GM23338 (cell line): ENCODE results near the gene IGFBPL1.

ENCODE experiments used
- CREB1 ChIP-seq: fragments of 250-450 bp; sonication (Bioruptor Pico); IDR thresholded peaks from 2 replicates; pipeline ENCODE4 v1.5.0; 2020; ENCODE audit warnings: low read depth, mild to moderate bottlenecking, moderate library complexity
- CTCF ChIP-seq, 2 experiments: fragments of 200-600 bp in 1 of 2; sonication (generic) in 1 of 2; conservative IDR thresholded peaks; 2 replicates each; pipeline versions ENCODE4 v1.5.1 to v1.6.1; 2016 to 2017; ENCODE audit warnings: antibody characterized with exemption in 2 of 2, low read depth in 2 of 2, mild to moderate bottlenecking in 2 of 2, moderate library complexity in 1 of 2
- ETS1 ChIP-seq: IDR thresholded peaks from 2 replicates; pipeline ENCODE4 v1.6.1; 2016; ENCODE audit warnings: antibody characterized with exemption
- EZH2 ChIP-seq: fragments of 200-600 bp; sonication (generic); IDR thresholded peaks from one replicate; pipeline ENCODE4 v1.8.0; 2017; ENCODE audit warnings: antibody characterized with exemption, mild to moderate bottlenecking, low read depth; ENCODE audit not compliant: unreplicated experiment
- EZH2phosphoT487 ChIP-seq: fragments of 200-600 bp; sonication (generic); IDR thresholded peaks from one replicate; pipeline ENCODE4 v1.8.1; 2018; ENCODE audit warnings: antibody characterized with exemption; ENCODE audit not compliant: unreplicated experiment
- POLR2AphosphoS5 ChIP-seq: IDR thresholded peaks from 2 replicates; pipeline ENCODE4 v1.6.1; 2016; ENCODE audit warnings: antibody characterized with exemption, low read depth
- REST ChIP-seq: IDR thresholded peaks from one replicate; pipeline ENCODE4 v1.6.1; 2018; ENCODE audit warnings: antibody characterized with exemption; ENCODE audit not compliant: unreplicated experiment
- STAT1 ChIP-seq: IDR thresholded peaks from one replicate; pipeline ENCODE4 v1.6.1; 2016; ENCODE audit warnings: antibody characterized with exemption; ENCODE audit not compliant: unreplicated experiment
- ZNF462 ChIP-seq: fragments of 250-450 bp; sonication (Bioruptor Pico); IDR thresholded peaks from 2 replicates; pipeline ENCODE4 v1.5.0; 2020; ENCODE audit warnings: mild to moderate bottlenecking, moderate library complexity

- TF ChIP-seq CTCF (conservative IDR thresholded peaks at IDR 0.05; ENCODE audit: low read depth in 2 of 2) (no peak), POLR2AphosphoS5 (no peak), EZH2 (no peak), EZH2phosphoT487 (no peak), REST (no peak), CREB1 (no peak), STAT1 (no peak), ETS1 (no peak), ZNF462 (CRISPR knock-in tag) (no peak)
Observed at GRCh38 chr9:38390442-38390841, 33.8 kb downstream of the IGFBPL1 start.
